Activated naive CD8-positive, alpha-beta T cell treated with anti-CD3 and anti-CD28 coated beads, Interleukin-2, amount 10 ng/mL, durations not matched to agents 7 days and 5 days (primary cell): ENCODE data around the gene ODC1. TPM values are rescaled to one million over a fixed set of nuclear protein-coding genes. Genes with fewer than 3 reads are reported as not detected.
"Not testable (repeated sequence)": the region's sequence is repeated elsewhere in the genome, so short reads cannot be mapped to it uniquely, and the experiment has no call there.

Experiments
- ATAC-seq: fragments of 150-1000 bp; cut with Tn5 transposase; one replicate; pipeline ENCODE4 v1.10.0; 2021; ENCODE audit warnings: low read depth, moderate library complexity
- POLR2A ChIA-PET: fragments of 350-600 bp; sonication (Branson Sonifier 250); formaldehyde crosslinking; loops from one replicate; lab custom pipeline; 2021; ENCODE audit warnings: antibody characterized with exemption; lab: Charles Lee
- DNase-seq: peaks from one replicate; pipeline ENCODE4 v3.0.0; 2021
- H3K27ac Mint-ChIP-seq: one replicate; pipeline ENCODE4 v1.8.0; 2022; ENCODE audit warnings: mild to moderate bottlenecking, mixed read lengths
- H3K27me3 Mint-ChIP-seq: one replicate; pipeline ENCODE4 v1.8.0; 2022; ENCODE audit warnings: mild to moderate bottlenecking, moderate library complexity, mixed read lengths
- H3K36me3 Mint-ChIP-seq: one replicate; pipeline ENCODE4 v1.8.0; 2021; ENCODE audit warnings: mild to moderate bottlenecking, mixed read lengths
- H3K4me1 Mint-ChIP-seq: one replicate; pipeline ENCODE4 v1.8.0; 2021; ENCODE audit warnings: mixed read lengths
- H3K4me3 Mint-ChIP-seq: one replicate; pipeline ENCODE4 v1.8.0; 2022; ENCODE audit warnings: mild to moderate bottlenecking, moderate library complexity, mixed read lengths
- H3K9me3 Mint-ChIP-seq: one replicate; pipeline ENCODE4 v1.8.0; 2021; ENCODE audit warnings: mixed read lengths
- total RNA-seq, 2 experiments: library from RNA; stranded (reverse); gene quantifications; one replicate each; pipeline ENCODE4 v1.2.3, GENCODE V29; 2021

Gene ODC1
- total RNA-seq, 2 experiments from 2014 or later: 42.0 to 43.8 TPM

DNA sequence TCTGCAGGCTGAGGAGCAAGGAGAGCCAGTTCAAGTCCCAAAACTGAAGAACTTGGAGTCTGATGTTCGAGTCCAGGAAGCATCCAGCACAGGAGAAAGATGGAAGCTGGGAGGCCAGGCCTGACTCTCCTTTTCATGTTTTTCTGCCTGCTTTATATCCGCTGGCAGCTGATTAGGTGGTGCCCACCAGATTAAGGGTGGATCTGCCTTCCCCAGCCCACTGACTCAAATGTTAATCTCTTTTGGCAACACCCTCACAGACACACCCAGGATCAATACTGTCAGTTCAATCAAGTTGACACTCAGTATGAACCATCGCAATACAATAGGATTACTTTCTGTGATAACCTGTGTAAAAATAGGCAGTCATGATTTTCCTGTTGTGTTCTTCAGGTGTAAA, 9.1 kb upstream of the ODC1 start:
- H3K4me3 Mint-ChIP-seq, DNase-seq, H3K4me1 Mint-ChIP-seq, H3K27ac Mint-ChIP-seq, H3K36me3 Mint-ChIP-seq, POLR2A ChIA-PET, ATAC-seq, H3K9me3 Mint-ChIP-seq: not testable (repeated sequence)
- H3K27me3 Mint-ChIP-seq: peaks cover 20% of the 10 kb centered on the region

DNA sequence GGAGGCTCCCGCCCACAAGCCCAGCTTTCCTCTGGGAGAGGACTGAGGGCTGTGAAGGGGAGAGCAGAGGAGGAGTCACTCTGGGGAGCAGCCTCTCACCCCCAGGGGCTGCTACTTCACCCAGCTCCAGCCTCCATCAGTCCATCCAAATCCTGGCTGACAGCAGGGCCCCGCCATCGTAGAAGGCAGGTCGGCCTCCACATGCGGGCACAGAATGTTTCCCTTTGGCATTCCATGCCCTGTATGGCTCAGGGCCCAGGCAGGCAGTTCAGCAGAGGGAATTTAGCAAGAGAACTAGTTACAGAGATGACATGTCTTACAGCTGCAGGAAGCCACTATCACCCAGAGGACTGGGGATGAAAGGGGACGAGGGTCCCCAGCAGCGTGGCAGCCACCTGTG, 6.4 kb upstream of the ODC1 start:
- DNase-seq (no peak), ATAC-seq (no peak)
- H3K36me3 Mint-ChIP-seq: peaks cover 1% of the 10 kb centered on the region
- no peak overlapping the region for H3K27ac Mint-ChIP-seq
- H3K4me3 Mint-ChIP-seq: no peak overlapping the region
- H3K27me3 Mint-ChIP-seq: peaks cover 7% of the 10 kb centered on the region
- POLR2A ChIA-PET: no interaction called here
- H3K4me1 Mint-ChIP-seq: peaks cover 7% of the 10 kb centered on the region
- no peaks in the 10 kb centered on the region for H3K9me3 Mint-ChIP-seq

DNA sequence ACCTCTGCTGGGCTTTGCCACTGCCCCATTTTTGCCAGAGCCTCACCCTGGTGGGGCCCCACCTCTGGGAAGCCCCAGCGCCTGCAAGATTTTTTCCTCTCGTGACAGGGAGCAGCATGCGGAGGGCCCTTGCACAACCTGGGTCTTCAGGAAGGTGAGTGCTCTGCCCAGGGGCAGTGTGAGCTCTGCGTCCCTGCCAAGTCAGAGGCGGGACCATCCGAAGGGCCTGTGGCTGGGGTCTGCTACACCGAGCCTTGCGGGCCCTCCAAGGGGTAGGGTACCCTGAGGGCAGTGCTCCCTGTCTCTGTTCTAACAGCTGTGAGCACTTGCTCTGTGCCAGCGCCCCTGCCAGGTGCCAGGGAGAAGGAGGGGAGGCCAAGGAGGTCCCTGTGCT, 5.8 kb upstream of the ODC1 start:
- no peak overlapping the region for H3K27ac Mint-ChIP-seq
- peaks cover 1% of the 10 kb centered on the region for H3K36me3 Mint-ChIP-seq
- no peak overlapping the region for H3K4me3 Mint-ChIP-seq
- peaks cover 12% of the 10 kb centered on the region for H3K4me1 Mint-ChIP-seq
- H3K9me3 Mint-ChIP-seq: no peaks in the 10 kb centered on the region
- DNase-seq (no peak), ATAC-seq (no peak)
- H3K27me3 Mint-ChIP-seq: peaks cover 4% of the 10 kb centered on the region
- POLR2A ChIA-PET: no interaction called here

DNA sequence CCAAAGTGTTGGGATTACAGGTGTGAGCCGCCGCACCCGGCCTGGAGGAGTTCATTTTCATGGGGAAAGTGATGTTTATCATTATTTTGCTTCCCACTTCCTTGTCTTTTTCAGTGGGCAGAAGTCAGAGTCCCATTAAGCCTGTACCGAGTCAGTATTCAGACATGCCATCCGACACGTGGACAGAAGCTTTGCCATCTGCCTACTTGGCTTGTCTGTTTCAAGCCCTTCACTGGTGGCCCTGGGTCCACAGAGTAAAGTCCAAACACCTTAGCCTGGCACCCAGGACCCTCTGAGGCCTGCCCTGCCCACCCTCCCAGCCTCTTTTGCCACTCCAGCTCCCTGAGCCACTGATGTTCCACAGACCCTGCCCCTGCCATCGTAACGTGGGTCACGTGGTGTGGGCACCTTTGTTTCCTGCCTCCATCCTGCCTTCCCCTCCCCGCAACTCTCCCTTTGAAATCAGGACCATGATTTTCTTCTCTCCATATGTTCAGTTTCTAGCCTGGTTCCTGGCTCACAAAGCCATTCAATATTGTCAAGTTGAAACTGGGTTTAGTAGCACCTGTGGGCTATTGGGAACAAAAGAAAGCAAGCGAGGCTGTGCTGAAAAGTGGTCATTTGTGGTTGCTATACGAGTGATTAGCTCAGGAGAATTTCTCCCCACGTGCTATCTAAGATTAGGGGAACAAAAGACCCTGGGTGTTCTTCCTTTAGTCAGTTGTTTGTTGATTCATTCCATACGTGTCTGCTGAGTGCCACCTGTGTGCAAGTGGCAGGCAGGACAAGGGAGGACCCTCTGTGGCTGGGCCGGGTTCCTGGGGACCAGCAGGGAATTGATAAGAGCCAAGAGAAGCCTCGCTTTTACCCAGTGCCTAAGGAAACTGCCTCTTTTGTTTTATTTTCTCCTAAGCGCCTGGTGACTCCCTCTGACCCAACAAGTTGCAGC, 5.1 kb upstream of the ODC1 start:
- DNase-seq: no peak
- Mint-ChIP-seq H3K36me3 (peaks cover 1% of the 10 kb centered on the region), H3K9me3 (no peaks in the 10 kb centered on the region), H3K27me3 (peaks cover under 1% of the 10 kb centered on the region), H3K27ac (peak overlapping the region; percentile 40), H3K4me3 (no peak overlapping the region), H3K4me1 (peaks cover 12% of the 10 kb centered on the region)
- no peak for ATAC-seq
- POLR2A ChIA-PET: interaction anchor here (0.7 kb wide), 1 partner anchor 91 kb away, joined by 3 read pairs; no protein-coding TSS in a partner anchor

DNA sequence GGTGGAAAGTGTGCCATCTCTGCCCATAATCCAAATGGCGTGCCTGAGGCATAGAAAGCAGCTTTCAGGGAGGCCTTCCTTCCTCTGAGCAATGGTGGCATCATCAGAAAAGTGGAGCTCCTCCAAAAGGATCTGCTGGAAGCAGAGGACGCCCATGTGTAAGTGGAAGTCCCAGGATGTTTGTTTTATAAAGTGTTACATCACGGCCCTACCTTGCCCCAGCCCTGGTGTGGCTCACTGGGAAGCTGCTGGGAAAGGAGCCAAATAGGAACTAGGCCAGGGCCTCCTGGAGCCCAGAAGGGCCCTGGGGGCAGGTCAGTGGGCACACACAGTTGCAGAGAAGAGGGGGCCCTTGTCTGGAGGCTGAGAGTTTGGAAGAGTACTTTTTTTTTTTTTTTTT, 4.2 kb upstream of the ODC1 start:
- POLR2A ChIA-PET: interaction anchor here (0.7 kb wide), 2 partner anchors 14 to 90 kb away, joined by 3 to 4 read pairs; no protein-coding TSS in a partner anchor
- no peak overlapping the region for H3K4me3 Mint-ChIP-seq
- no peaks in the 10 kb centered on the region for H3K27me3 Mint-ChIP-seq
- DNase-seq (no peak), ATAC-seq (no peak)
- no peak overlapping the region for H3K27ac Mint-ChIP-seq
- H3K4me1 Mint-ChIP-seq: peaks cover 13% of the 10 kb centered on the region
- H3K9me3 Mint-ChIP-seq: no peaks in the 10 kb centered on the region
- peaks cover 3% of the 10 kb centered on the region for H3K36me3 Mint-ChIP-seq

DNA sequence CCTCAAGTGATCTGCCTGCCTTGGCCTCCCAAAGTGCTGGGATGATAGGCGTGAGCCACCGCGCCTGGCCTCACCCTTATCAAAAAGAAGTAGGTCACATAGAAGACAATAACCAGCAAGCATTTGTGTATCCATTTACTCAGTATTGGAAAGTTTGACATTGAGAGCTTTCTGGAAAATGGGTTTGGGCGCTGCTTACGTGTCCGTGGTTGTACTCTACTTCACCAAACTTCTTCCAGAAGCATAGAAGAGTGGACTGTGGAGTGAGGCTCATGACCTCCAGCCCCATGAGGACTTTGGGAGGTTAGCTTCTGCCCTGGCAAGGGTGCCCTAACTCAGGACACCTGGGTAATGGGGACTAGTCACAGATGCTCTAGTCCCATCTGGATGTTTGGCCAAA, 3.7 kb upstream of the ODC1 start:
- POLR2A ChIA-PET: interaction anchor here (0.7 kb wide), 1 partner anchor 15 kb away, joined by 4 read pairs; no protein-coding TSS in a partner anchor
- Mint-ChIP-seq H3K4me1 (peaks cover 17% of the 10 kb centered on the region), H3K27me3 (no peaks in the 10 kb centered on the region), H3K9me3 (no peaks in the 10 kb centered on the region), H3K27ac (no peak overlapping the region), H3K4me3 (no peak overlapping the region), H3K36me3 (peaks cover 4% of the 10 kb centered on the region)
- no peak for ATAC-seq
- no peak for DNase-seq

DNA sequence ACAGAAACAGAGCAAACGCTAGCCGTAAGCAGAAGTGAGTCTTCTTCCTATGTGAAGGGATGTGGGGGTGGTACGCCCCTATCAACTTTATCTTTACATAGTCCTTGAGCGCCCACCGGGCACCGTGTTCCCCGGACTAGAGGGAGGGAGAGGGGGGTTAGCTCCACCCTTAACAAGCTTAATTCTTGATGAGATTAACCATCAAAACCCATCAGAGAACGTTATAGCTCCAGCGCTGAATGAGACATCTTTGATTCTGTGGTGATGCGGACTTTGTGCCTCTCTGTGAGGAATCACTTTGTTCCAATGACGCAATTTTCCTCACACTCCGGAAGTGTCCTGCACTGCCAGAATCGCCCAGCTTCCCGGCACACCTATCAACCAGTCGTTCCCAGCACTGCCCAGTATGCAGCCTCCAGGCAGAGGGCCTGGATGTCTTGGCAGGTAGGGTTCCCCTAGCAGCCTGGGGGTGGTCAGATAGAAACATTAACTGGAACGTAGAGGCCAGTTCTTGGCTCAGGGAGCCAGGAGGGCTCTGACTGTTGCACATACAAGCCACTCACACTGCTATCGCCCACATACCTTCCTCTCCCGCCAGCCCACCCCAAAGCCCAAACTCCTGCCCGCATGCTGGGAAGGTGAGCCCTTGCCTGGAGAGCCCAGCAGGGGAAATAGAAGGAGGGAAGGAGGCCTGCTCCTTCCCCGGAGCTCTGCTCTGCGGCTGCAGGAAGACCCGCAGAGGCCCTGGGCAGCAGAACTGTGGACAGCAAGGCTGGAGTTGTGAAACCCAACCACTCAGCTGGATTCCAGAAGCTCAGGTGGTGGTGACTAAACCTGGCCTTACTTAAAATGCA, 1.9 kb upstream of the ODC1 start:
- no peaks in the 10 kb centered on the region for H3K27me3 Mint-ChIP-seq

DNA sequence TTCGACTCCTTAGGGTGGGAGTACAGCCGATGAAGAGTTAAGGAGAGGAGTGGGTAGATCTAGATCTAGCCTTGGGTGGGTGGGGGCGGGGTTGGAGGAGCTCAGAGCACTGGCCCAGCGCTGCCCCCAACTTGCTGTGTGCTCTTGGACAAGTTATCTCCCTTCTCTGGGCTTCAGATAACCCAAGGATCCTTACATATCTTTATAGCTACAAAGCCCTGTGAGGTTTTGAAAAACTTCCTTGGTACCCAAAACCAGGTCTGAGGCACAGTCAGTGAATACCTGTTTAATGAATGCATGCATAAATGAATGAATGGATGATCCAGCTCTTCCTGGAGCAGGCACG, 1.3 kb upstream of the ODC1 start:
- POLR2A ChIA-PET: interaction anchor here (1.3 to 1.5 kb wide), 2 partner anchors 44 to 151 kb away, joined by 3 to 4 read pairs; no protein-coding TSS in a partner anchor
- no peaks in the 10 kb centered on the region for H3K27me3 Mint-ChIP-seq
- no peak for ATAC-seq

More for the DNA sequence above, 1.9 kb upstream of the ODC1 start:
- Mint-ChIP-seq H3K4me3 (peak overlapping the region; percentile 84), H3K9me3 (no peaks in the 10 kb centered on the region), H3K36me3 (peaks cover 4% of the 10 kb centered on the region), H3K27ac (peak overlapping the region; percentile 89), H3K4me1 (peaks cover 24% of the 10 kb centered on the region)
- POLR2A ChIA-PET: interaction anchor here (1.3 kb wide), 1 partner anchor 152 kb away, joined by 3 read pairs; no protein-coding TSS in a partner anchor
- ATAC-seq: no peak
- DNase-seq: no peak

DNA sequence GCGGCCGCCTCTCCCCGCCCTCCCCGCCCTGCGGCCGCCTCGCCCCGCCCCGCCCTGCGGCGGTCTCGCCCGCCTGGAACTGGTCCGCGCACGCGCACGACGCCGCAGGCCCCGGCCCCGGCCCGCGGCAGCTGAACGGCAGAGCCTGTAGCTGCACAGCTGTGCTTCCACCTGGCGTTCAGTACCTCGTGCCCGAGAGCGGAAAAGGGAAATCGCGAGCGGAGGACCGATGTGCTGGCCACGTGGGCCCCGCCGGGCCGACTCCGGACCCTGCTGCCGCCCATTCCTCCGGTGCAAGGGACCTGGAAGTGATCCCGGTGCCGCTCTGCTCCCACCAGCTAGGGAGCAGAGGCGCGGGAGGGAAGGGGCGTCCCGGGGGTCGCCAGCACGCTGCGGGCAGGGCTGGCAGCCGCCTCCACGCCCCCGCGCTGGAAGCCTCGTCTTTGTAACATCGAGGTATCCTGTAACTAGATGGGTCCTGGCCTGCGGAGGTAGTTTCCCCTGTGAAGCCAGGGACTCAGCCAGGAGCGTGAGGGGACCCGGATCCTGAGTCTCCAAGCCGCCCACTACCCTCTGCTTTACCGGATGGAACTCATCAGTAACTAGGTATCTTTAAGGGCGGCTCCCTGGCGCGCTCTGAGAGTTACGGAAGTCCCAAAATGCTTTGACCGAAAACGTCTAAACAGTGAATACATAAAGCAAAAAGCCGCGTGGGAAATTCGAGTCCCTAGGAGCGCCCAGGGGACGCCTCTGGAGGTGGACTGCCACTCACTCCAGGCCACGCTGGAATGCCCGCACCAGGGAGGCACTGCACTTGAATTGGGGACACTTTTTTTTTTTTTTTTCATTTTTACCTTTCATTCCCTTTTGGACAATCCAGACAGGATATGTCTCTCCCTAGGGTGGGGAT, 704 bp upstream of the ODC1 start:
- Mint-ChIP-seq H3K36me3 (peaks cover 12% of the 10 kb centered on the region), H3K4me1 (peaks cover 33% of the 10 kb centered on the region), H3K4me3 (peak overlapping the region; percentile 84), H3K9me3 (no peaks in the 10 kb centered on the region), H3K27me3 (no peaks in the 10 kb centered on the region), H3K27ac (peak overlapping the region; percentile 89)
- POLR2A ChIA-PET: interaction anchor here (1.0 to 2.1 kb wide), 12 partner anchors 12 to 330 kb away, joined by 3 to 11 read pairs (median 4); partner anchors contain the start of gene NOL10
- DNase-seq (peak; percentile 97), ATAC-seq (peak; percentile 76)

More for the DNA sequence above, 1.3 kb upstream of the ODC1 start:
- peak overlapping the region; percentile 89 for H3K27ac Mint-ChIP-seq
- H3K9me3 Mint-ChIP-seq: no peaks in the 10 kb centered on the region
- peak overlapping the region; percentile 84 for H3K4me3 Mint-ChIP-seq
- peaks cover 7% of the 10 kb centered on the region for H3K36me3 Mint-ChIP-seq
- DNase-seq: no peak
- H3K4me1 Mint-ChIP-seq: peaks cover 30% of the 10 kb centered on the region

DNA sequence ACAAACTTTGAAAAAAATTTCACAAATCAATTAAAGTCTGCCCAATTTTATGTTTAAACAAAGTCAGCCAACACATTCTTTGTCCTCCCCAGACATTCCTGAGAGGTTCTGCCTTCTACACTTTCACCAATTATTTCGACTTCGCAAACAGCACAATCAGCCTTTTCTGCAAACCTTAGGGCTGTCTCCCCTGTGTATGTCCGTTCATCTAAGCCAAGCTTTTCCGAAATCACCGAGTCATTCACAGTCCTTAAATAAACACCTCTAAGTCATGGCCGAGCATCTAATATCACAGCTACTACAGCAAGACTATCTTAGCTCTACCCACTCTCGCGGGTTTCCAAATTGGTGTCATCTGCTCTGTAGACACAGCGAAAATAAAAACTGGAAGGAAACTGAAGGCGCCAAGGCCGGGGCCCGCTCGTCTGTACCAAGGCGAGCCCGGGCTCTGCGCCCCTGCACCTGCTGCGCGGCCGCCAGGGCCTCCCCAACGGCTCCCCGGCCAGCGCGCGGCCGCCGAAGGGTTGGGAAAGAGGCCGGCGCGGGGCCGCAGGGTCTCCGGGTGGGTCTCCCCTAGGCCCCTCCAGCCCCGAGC, 730 bp downstream of the ODC1 start:
- POLR2A ChIA-PET: interaction anchor here (0.6 to 2.1 kb wide), 10 partner anchors 15 to 329 kb away, joined by 3 to 6 read pairs (median 4); no protein-coding TSS in a partner anchor
- H3K9me3 Mint-ChIP-seq: no peaks in the 10 kb centered on the region
- peak; percentile 23 for ATAC-seq
- DNase-seq: no peak
- H3K36me3 Mint-ChIP-seq: peaks cover 18% of the 10 kb centered on the region
- H3K4me3 Mint-ChIP-seq: peak overlapping the region; percentile 97
- H3K27me3 Mint-ChIP-seq: no peaks in the 10 kb centered on the region
- peaks cover 31% of the 10 kb centered on the region for H3K4me1 Mint-ChIP-seq
- H3K27ac Mint-ChIP-seq: peak overlapping the region; percentile 94

DNA sequence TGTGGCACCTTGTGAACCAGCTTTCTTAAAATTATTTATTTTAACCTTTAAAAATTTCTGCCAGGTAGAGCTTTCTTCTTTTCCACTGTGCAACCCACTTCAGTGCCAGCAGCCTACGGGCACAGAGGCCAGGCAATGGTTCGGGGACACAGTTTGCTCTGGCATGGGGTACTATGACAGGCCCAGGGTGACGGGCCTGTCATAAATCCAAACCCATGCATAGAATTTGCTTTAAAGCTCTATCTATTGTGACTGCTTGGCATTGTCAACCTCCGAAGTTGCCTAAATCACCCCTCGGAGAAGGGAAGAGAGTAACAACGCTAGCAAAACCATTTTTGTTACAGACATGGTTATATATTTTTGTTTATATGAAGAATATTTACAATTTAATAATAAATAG, 1.5 kb downstream of the ODC1 start:
- H3K27me3 Mint-ChIP-seq: no peaks in the 10 kb centered on the region
- peak overlapping the region; percentile 45 for H3K4me3 Mint-ChIP-seq
- peaks cover 23% of the 10 kb centered on the region for H3K36me3 Mint-ChIP-seq
- H3K4me1 Mint-ChIP-seq: peaks cover 35% of the 10 kb centered on the region
- H3K27ac Mint-ChIP-seq: no peak overlapping the region
- ATAC-seq (no peak), DNase-seq (no peak)
- no peaks in the 10 kb centered on the region for H3K9me3 Mint-ChIP-seq
- POLR2A ChIA-PET: interaction anchor here (0.6 to 1.1 kb wide), 5 partner anchors 14 to 323 kb away, joined by 3 read pairs; no protein-coding TSS in a partner anchor

DNA sequence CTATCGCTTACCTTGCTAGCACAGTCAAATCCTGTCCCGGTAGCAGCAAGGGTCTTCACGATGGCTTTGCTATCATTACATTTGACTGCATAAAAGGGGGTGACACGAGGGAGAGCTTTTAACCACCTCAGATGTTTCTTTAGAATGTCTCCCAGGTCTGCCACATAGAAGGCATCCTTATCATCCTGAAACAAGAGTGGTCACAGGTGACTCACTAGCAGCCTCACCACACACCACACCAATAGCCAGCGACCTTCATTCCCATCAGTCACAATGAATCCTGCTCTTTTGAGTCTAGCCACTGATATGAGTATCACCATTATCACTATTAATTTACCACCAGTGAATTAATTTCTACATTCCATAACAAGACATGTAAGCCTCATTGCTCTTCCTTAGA, 3.7 kb downstream of the ODC1 start:
- Mint-ChIP-seq H3K9me3 (no peaks in the 10 kb centered on the region), H3K4me3 (no peak overlapping the region), H3K27ac (no peak overlapping the region), H3K4me1 (peaks cover 34% of the 10 kb centered on the region), H3K36me3 (peaks cover 28% of the 10 kb centered on the region), H3K27me3 (no peaks in the 10 kb centered on the region)
- ATAC-seq: no peak
- no peak for DNase-seq
- POLR2A ChIA-PET: no interaction called here
